Astrocyte of the spinal cord (primary cell): ENCODE data around the gene FAS.

ENCODE experiments used
- DNase-seq: peaks from one replicate; pipeline ENCODE4 v3.0.0; 2011; ENCODE audit warnings: low read depth, low spot score
- H3K4me3 ChIP-seq: 2 replicates; pipeline ENCODE4 v1.5.1; 2011; ENCODE audit warnings: low read depth, mild to moderate bottlenecking, low read length, moderate library complexity
- CTCF ChIP-seq: IDR thresholded peaks from 2 replicates; pipeline ENCODE4 v1.5.1; 2012; ENCODE audit warnings: low read depth, mild to moderate bottlenecking, low read length, inconsistent platforms
- in situ Hi-C: cut with HindIII; loops from 2 replicates; pipeline ENCODE4 v1.10.0; 2017; ENCODE audit warnings: low sequenced_read_pairs

The FAS gene

DNA sequence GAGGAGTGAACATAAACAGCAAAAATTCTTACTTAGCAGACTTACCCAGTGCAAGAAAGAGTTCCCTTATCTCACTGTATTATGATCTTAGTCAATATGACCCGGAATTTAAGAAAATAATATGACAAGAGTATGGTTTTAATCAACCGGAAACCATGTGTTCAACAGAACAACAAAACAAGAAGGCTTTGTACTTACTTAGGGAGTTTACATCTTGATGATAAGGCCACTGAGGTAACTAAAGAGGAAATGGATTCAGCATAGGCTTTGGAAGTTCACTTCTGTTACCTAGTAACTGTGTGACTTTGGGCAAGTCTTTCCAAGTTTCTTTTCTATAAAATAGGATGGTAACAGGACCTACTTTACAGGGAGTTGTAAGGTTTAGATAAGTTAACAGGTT is 7.4 kb upstream of the FAS start:
- no peak overlapping the region for H3K4me3 ChIP-seq
- DNase-seq = no peak
- no peak for TF ChIP-seq CTCF
- in situ Hi-C loops = no loop called here

- in situ Hi-C loops = no loop called here
- no peak overlapping the region for H3K4me3 ChIP-seq
- DNase-seq = no peak
- no peak for TF ChIP-seq CTCF
Observed at GRCh38 chr10:88983939-88984338, 6.7 kb upstream of the FAS start.

- no peak overlapping the region for H3K4me3 ChIP-seq
- DNase-seq = no peak
- in situ Hi-C loops = no loop called here
- TF ChIP-seq CTCF = no peak
Observed at GRCh38 chr10:88984525-88984924, 6.1 kb upstream of the FAS start.

GRCh38 chr10:88986549-88987242 is 3.9 kb upstream of the FAS start:
- in situ Hi-C loops = no loop called here
- no peak overlapping the region for H3K4me3 ChIP-seq
- peak; percentile 59 for TF ChIP-seq CTCF
- peak; percentile 53 for DNase-seq

GRCh38 chr10:88987243-88987725 is 3.3 kb upstream of the FAS start:
- no peak for TF ChIP-seq CTCF
- in situ Hi-C loops = no loop called here
- peak; percentile 57 for DNase-seq
- no peak overlapping the region for H3K4me3 ChIP-seq

GRCh38 chr10:88987840-88988239 is 2.8 kb upstream of the FAS start:
- TF ChIP-seq CTCF = no peak
- DNase-seq = no peak
- in situ Hi-C loops = no loop called here
- H3K4me3 ChIP-seq = no peak overlapping the region
